Measurements from ENCODE around the gene CD4.

Gene CD4

GRCh38 chr12:6765634-6766581 lies 23.4 kb upstream of the CD4 start, which contains the start of gene PTMS:
PTMS (plus strand) TSS chr12:6766363; CDS start chr12:6766706, 343 bp downstream.
- DNase-seq: peak; percentile 94

DNA sequence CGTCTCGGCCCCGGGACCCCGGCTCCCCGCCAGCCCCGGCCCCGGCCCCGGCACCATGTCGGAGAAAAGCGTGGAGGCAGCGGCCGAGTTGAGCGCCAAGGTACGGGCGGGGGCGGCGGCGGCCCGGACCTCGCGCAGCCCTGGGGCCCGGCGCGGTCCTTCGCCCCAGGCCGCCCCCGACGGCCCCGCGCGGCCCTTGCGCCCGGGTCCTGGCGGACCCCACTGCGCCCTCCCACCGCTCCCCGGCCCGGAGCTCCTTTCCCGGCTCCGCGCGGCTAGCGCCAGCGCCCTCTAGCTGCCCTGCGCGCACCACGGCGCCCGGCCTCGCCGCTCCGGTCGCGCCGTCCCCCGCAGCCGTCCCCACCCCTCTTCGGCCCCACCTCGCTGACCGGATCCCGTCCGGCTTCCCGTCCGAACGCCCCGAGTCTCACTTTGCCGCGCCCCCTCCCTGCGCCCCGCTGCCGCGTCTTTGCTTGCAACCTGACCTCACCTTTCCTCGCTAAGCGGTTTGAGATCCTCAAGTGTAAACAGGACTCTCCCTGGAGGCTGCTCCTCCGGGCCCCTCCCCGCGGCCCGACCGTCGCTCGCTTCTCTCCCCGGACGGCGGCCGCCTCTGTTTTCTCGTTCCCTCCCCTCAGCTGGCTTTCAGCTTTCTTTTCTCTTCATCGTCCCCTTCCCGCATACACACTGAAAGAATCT lies 22.5 kb upstream of the CD4 start:
- peak; percentile 71 for DNase-seq

- peak; percentile 35 for DNase-seq
Measured at GRCh38 chr12:6767353-6768319, 21.7 kb upstream of the CD4 start.

DNA sequence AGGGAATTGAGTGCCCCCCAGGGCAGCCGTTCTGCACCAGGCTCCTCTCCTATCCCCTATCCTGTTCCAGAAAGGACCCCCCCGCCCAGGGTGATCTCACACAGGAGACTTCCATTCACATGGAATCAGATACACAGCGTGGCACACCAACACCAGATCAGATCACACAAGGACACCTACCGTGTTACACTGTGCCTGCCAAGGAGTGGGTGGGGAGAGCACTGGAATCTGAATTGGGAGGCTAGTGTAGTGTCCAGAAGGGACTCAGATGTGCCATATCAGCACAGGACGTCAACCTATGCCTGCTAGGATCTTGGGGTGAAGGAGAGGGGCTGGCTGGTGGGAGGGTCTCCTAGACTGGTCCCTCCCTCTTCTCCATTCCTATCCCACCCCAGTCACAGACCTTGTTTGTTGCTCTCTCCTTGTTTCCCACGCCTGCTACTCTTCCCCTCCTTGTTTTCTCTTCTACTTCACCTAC lies 20.9 kb upstream of the CD4 start:
- peak; percentile 25 for DNase-seq

DNA sequence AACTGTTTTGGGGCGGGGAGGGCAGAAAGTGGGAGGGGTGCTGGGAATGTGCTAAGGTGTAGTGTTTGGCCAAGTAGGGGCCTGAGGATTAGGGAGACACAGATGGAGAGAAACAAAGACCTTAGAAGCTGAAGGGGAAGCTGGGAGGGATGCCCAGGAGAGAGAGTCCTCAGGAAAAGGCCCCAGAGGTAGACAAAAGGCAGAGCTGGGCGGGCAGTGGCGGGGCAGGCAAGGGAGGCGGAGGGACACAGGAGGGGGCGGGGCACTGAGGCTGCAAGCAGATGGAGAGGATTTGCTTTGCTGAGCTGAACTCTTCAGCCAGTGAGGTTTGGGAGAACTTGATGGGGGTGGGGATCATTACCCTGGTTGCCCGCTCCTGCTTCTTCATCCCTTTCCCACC lies 20.3 kb upstream of the CD4 start:
- peak; percentile 31 for DNase-seq

DNA sequence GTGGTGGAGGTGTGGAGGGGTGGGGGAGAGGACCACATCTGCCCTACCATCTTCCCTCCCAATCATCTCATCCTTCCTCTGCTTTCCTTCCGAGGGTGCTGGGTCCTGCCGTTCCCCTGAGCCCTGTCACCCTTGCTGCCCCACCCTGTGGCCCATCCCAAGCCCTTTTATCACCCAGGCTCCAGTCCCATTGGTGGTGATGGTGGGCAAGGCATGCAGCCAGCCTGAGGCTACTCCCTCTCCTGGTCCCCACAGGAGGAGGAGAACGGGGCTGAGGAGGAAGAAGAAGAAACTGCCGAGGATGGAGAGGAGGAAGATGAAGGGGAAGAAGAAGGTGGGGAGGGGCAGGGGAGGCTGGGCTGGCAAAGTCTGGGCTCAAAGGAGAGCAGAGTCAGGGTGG lies 19.7 kb upstream of the CD4 start:
- no peak for DNase-seq

GRCh38 chr12:6770094-6770493 lies 19.2 kb upstream of the CD4 start:
- DNase-seq: no peak

GRCh38 chr12:6770600-6770999 lies 18.7 kb upstream of the CD4 start:
- DNase-seq: no peak

DNA sequence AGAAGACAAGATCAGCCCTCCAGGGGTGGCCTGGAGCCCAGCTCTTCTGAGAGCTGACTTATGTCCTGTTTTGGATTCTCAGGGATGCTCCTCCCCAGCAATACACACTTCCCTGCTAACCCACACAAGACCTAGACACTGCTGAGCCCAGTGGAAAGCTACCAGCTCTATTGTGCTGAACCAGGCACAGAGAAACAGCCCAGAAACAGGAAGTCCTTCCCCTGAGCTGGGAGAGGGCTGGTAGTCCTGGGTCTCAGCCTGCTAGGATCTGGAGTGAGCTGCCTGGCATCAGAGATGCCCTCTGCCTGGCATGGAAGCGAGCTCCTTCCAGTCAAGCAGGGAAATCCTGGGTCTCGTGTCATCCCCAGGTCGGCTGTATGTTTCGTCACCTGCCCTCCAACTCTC lies 18.2 kb upstream of the CD4 start:
- peak; percentile 19 for DNase-seq

GRCh38 chr12:6771509-6772330 lies 17.6 kb upstream of the CD4 start:
- no peak for DNase-seq

DNA sequence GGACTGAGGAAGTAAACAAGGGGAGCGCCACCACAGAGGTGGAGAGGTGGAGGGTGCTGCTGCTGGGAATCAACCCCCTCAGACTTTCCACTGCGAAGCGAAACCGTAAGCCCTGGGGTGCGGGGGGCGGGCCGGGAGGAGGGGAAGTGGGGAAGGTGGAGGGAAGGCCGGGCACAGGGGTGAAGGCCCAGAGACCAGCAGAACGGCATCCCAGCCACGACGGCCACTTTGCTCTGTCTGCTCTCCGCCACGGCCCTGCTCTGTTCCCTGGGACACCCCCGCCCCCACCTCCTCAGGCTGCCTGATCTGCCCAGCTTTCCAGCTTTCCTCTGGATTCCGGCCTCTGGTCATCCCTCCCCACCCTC lies 17.0 kb upstream of the CD4 start, which contains the start of gene LAG3:
LAG3 (plus strand) TSS at position 190 of the 365 bp plus-strand sequence. CDS start 333 bp downstream, outside the sequence.
- no peak for DNase-seq

DNA sequence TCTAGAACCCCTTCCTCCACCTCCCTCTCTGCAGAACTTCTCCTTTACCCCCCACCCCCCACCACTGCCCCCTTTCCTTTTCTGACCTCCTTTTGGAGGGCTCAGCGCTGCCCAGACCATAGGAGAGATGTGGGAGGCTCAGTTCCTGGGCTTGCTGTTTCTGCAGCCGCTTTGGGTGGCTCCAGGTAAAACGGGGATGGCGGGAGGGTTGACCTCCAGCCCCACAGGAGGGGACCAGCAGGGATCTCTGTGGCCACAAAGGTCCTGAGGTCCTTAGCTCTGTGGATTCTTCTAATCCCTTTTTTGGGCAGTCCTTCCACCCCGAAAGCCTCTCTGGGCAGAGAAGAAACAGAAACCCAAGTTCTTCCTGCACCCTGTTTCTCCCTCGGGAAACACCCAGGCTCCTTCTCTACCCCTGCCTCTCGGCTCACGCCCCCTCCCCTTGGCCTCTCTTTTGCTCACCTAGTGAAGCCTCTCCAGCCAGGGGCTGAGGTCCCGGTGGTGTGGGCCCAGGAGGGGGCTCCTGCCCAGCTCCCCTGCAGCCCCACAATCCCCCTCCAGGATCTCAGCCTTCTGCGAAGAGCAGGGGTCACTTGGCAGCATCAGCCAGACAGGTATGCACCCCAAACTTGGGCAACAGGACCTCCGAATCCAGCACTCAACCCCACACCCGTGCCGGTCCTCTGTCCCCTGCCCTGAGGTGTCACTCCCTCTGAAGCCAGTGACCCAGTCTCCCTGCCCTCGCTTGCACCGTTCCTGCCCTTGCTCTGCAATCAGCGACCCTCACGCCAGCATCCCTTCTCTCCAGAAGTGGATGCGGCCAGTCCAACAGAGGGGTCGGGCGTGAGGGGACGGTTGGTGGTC lies 16.4 kb upstream of the CD4 start:
- DNase-seq: no peak

GRCh38 chr12:6773590-6774351 lies 15.6 kb upstream of the CD4 start:
- DNase-seq: no peak

DNA sequence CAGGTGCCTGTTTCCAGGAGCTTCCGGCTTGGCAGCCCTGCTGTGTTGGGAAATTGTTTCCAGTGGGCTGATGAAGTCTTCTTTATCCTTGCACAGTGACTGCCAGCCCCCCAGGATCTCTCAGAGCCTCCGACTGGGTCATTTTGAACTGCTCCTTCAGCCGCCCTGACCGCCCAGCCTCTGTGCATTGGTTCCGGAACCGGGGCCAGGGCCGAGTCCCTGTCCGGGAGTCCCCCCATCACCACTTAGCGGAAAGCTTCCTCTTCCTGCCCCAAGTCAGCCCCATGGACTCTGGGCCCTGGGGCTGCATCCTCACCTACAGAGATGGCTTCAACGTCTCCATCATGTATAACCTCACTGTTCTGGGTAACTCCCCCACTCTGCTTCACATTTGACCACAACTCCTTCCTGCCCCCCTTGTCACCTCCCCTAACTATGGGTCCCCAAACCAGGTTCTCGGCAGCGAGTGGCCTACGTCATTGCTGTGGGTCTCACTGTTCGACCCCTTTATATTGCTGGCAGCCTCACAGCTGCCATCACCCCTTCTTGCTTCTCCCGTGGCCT lies 14.7 kb upstream of the CD4 start:
- DNase-seq: no peak

- DNase-seq: no peak
Measured at GRCh38 chr12:6775185-6776174, 13.8 kb upstream of the CD4 start.

GRCh38 chr12:6777386-6777785 lies 11.9 kb upstream of the CD4 start:
- no peak for DNase-seq

GRCh38 chr12:6778217-6778573 lies 11.1 kb upstream of the CD4 start:
- peak; percentile 16 for DNase-seq
